HG03039 (cell line): ENCODE measurements around the gene TEX261.
"Not testable (repeated sequence)": the region's sequence is repeated elsewhere in the genome, so short reads cannot be mapped to it uniquely, and the experiment has no call there.

Source experiments
- ATAC-seq: cut with Tn5 transposase; IDR thresholded peaks from one replicate; pipeline ENCODE4 v1.9.1; 2021; ENCODE audit warnings: mild to moderate bottlenecking, moderate library complexity; ENCODE audit not compliant: unreplicated experiment

The TEX261 gene

GRCh38 chr2:71000780-71001591 is 6.3 kb upstream of the TEX261 start:
- peak; percentile 68 for ATAC-seq

DNA sequence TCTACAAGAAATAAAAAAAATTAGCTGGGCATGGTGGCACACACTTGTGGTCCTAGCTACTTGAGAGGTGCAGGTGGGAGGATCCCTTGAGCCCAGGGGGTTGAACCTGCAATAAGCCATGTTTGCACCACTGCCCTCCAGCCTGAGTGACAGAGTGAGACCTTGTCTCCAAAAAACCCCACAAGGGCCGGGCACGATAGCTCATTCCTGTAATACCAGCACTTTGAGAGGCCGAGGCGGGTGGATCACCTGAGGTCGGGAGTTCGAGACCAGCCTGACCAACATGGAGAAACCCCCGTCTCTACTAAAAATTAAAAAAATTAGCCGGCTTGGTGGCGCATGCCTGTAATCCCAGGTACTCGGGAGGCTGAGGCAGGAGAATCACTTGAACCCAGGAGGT is 5.3 kb upstream of the TEX261 start:
- ATAC-seq, result not testable (repeated sequence)

- no peak for ATAC-seq
Observed at GRCh38 chr2:70999362-70999761, 4.7 kb upstream of the TEX261 start.

GRCh38 chr2:70998885-70999284 is 4.2 kb upstream of the TEX261 start:
- not testable (repeated sequence) for ATAC-seq

GRCh38 chr2:70995426-70995729 is 705 bp upstream of the TEX261 start:
- no peak for ATAC-seq

- ATAC-seq, result peak; percentile 26
Observed at GRCh38 chr2:70994009-70994698, 519 bp downstream of the TEX261 start.

DNA sequence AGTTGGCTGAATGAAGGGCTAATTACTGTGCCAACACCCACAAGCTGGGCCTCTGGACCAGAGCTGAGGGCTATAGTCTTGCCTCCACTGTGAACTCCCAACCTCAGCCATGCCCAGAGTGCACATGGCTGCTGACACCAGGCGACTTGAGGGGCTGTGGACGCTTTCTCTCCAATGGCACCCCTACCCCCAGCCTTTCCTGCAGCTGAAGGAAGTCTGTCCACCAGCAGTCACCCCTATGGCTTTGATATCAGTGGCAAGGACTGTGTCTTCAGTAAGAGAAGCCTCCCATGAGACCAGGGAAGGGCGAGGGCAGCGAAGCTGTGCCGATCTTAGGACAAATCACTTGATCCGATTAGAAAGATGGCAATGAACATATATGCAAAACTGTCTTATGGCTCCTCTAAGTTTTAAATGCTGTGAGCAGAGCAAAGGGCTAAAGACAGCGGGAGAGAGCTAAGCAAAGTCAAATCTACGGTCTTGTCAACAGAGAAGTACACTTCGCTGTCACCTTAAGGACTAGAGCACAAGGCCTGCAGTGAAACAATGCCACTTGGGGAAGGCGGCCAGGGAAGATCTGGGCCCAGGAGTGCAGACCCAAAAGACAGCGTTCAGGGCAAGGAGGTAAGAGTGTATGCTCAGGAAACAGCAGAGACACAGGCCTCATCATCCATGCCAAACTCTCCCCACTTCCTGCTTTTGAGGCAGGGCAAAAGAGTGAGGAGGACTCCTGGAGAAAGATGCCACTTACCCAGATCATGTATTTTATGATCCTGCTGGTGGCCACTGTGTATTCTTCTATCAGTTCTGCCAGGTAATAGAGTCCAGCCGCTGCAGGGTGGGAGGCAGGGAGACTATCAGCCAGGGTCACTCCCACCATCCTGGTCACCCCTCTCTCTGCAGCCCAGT is 1.5 kb downstream of the TEX261 start:
- ATAC-seq, result no peak

DNA sequence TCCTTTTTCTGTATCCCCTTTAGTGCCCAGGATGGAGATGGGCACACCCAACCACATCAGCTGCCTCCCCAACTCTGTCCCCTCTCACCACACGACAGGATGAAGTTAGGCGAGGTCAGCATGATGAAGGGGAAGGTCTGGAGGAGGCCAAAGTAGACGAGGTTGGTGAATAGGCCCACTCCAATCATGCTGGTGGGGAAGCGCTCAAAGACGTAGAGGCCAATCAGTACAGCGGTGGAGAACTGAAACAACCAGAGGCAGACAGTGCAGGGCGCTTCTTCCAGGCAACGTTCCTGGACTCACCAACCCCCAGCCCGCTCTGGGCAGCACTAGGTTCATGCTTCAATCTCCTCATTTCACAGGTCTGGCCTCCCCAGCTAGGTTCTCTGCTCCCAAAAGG is 2.9 kb downstream of the TEX261 start:
- ATAC-seq, result no peak

DNA sequence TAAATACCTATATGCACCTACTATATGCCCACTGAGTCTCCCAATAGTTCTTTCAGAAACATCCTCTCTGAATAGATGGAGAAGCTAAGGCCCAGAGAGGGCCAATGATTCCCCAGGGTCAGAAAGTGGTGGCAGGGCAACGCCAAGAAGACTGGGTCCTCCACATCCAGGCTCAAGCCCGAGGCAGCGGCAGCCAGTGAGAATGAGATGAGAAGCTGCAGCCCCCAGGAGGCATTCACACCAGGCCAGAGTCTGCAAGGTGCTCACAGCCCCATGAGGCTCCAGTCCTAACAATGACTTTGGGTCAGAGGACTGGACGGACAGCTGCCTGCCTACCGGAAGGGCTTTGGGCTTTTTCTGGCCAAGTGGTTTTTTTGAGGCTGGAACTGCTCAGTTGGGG is 3.5 kb downstream of the TEX261 start:
- ATAC-seq, result no peak

- ATAC-seq, result no peak
Observed at GRCh38 chr2:70990216-70990615, 4.5 kb downstream of the TEX261 start.

DNA sequence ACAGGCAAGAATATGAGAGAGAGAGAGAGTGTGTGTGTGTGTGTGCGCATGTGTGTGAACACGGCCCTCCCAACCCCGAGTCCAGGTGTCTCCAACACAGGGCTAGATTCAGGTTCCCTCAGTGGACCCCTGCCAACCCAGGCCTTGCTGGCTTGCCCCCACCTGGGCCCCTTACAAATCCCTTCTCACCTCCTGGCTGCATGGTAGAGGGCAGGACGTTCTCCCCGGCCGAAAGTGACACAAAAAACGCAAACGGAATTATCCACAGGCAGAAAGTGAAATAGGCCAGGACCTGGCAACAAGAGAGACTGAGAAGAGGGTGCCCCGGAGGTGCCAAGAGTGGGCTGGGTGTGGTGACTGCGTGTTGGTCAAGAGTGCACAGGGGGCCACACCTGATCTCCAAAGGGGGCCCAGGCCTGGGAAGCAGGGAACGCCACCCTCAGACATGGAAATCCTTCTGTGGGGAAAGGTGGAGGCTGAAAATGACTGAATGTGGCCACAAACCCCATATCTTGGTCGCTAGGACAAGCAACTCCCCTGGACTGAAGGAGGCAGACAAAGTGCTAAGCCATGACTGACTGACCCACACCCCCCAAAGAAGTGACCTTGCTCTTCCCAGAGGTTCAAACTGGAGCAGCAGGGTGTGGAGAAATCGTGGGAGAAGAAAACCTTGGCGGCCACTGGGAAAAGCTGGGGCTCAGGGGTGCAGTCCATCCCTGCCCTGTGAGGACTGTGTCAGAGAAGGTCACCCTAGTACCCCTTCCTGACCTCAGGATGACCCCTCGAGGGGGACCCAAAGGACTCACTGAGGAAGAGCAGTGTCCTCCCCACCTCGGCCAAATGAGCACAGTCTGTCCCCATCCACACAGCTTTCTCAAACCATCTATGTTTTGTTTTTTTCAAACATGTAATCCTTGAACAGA is 5.7 kb downstream of the TEX261 start:
- no peak for ATAC-seq

DNA sequence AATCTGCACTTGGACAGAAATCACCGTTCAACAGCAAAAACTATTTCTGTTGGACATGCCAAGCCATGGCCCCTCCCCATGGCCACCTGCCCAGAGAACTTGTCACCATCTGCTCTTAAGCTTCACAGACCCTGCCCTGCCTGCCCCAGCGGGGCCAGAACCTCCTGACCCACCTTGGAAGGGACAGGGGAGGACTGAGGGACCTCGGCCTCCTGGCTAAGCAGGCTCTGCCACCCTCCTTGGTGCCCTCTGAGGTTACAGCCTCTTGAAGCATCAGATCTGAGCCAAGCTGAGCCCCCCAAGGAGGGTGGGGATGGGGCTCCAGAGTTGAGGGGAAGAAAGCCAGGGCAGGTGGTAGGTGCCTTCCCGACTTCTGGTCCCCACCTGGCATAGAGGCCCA is 6.5 kb downstream of the TEX261 start:
- no peak for ATAC-seq

GRCh38 chr2:70987386-70987785 is 7.3 kb downstream of the TEX261 start:
- ATAC-seq, result no peak

DNA sequence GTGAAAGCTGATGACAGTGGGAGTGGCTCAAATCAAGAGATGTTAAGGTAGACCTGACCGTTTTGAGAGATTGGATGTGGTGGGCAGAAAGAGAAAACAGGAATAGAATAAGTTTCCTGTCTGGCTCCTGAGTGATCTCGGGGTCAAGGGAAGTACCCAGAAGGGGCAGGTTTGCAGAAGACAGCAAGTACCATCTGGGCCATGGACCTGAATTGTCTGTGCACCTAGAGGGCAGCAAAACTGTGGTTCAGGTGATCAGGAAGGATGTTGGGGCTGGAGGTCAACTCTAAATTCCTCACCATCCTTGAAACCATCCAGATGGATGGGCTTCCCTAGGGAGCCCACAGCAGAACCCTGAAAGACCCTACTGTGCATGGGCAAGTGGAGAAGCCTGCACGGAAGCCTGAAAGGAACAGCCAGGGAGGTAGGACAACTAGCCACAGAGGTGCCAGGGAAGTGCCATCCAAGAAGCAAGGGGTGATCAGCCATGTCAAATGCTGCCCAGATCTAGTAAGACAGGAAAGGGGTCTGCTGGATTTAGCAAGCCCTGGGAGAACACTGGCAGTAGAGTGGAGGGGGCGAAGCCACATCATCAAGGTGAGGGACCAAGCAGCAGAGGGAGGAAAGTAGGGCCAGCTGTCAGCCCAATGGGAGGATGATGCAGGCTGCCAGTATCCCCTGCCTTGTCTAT is 8.0 kb downstream of the TEX261 start:
- no peak for ATAC-seq

DNA sequence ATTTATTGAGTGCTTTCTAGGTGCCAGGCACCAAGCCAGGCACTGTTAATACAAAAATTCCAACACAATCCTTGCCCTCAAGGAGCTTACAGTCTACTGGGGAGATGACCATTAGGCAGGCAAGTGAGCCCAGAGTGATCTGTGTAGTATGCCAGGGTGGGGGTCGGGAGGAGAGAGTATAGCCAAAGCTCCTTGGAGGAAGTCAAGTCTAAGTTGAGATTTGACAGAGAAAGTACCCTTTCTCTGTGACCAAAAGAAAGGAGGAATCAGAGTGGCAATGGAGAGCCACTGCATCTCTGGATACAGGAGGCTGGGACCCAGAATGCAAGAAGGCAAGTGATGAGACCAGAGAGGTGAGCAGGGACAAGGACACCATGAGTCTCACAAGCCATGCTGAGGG is 8.7 kb downstream of the TEX261 start:
- ATAC-seq, result no peak

GRCh38 chr2:70985283-70985688 is 9.4 kb downstream of the TEX261 start:
- no peak for ATAC-seq

DNA sequence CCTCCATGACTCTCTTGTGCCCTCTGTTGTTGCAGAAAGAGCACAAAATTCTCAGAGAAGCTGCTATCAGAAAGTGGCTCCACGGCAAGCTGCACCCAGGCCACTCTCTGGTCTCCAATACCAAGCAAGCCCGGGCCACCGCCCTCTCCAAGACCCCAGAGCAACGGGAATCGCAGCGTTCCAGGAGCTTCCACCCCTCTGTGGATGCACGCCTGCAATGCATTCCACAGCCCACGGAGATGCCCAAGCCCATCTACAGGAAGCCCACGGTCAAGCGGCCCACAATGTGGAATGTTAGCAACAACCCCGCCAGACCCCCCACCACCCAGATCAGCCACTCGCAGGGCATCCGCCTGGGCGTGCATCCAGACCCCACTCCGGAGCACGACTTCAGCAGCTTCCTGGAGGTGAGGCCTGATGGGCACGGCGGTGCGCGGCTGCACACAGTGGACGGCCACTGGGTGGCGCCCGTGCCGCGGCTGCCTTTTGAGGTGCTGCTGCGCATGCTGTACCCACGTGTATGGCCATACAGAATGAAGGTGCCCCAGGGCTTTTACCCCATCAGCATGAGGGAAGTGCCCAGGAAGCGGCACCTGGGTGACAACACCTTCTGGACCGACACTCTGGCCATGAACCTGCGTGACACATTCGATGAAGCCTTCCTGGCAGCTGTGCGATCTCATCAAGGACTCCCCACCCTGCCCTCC is 9.9 kb downstream of the TEX261 start:
- ATAC-seq, result peak; percentile 90

- no peak for ATAC-seq
Observed at GRCh38 chr2:70984228-70984575, 10.5 kb downstream of the TEX261 start.

- ATAC-seq, result no peak
Observed at GRCh38 chr2:70983506-70984227, 11.0 kb downstream of the TEX261 start.
